Measurements from ENCODE around the gene CASD1.

Gene CASD1

GRCh38 chr7:94529516-94529915 is 19.9 kb downstream of the CASD1 start:
- peak; percentile 43 for DNase-seq (ENCODE audit: low read depth)
- TF ChIP-seq CTCF (IDR thresholded peaks at IDR 0.05; ENCODE audit: low read length, missing control alignments) = no peak
- no peak overlapping the region for H3K4me3 ChIP-seq (replicated peaks; ENCODE audit: low read depth, low read length)

GRCh38 chr7:94530109-94530508 is 20.5 kb downstream of the CASD1 start:
- H3K4me3 ChIP-seq (replicated peaks; ENCODE audit: low read depth, low read length) = no peak overlapping the region
- DNase-seq (ENCODE audit: low read depth) = no peak
- TF ChIP-seq CTCF (IDR thresholded peaks at IDR 0.05; ENCODE audit: low read length, missing control alignments) = no peak

GRCh38 chr7:94532676-94533075 is 23.1 kb downstream of the CASD1 start:
- no peak for DNase-seq (ENCODE audit: low read depth)
- no peak for TF ChIP-seq CTCF (IDR thresholded peaks at IDR 0.05; ENCODE audit: low read length, missing control alignments)

GRCh38 chr7:94540428-94540827 is 30.8 kb downstream of the CASD1 start:
- TF ChIP-seq CTCF (IDR thresholded peaks at IDR 0.05; ENCODE audit: low read length, missing control alignments) = no peak
- H3K4me3 ChIP-seq (replicated peaks; ENCODE audit: low read depth, low read length) = no peak overlapping the region
- DNase-seq (ENCODE audit: low read depth) = peak; percentile 53

More at GRCh38 chr7:94532676-94533075, 23.1 kb downstream of the CASD1 start:
- no peak overlapping the region for H3K4me3 ChIP-seq (replicated peaks; ENCODE audit: low read depth, low read length)

- TF ChIP-seq CTCF (IDR thresholded peaks at IDR 0.05; ENCODE audit: low read length, missing control alignments) = no peak
Measured at GRCh38 chr7:94547126-94547525, 37.5 kb downstream of the CASD1 start.

GRCh38 chr7:94556028-94556427 is 46.4 kb downstream of the CASD1 start:
- no peak overlapping the region for H3K4me3 ChIP-seq (replicated peaks; ENCODE audit: low read depth, low read length)
- no peak for TF ChIP-seq CTCF (IDR thresholded peaks at IDR 0.05; ENCODE audit: low read length, missing control alignments)
- DNase-seq (ENCODE audit: low read depth) = no peak

More at GRCh38 chr7:94547126-94547525, 37.5 kb downstream of the CASD1 start:
- no peak overlapping the region for H3K4me3 ChIP-seq (replicated peaks; ENCODE audit: low read depth, low read length)
- DNase-seq (ENCODE audit: low read depth) = no peak

GRCh38 chr7:94557215-94557614 is 47.6 kb downstream of the CASD1 start:
- no peak overlapping the region for H3K4me3 ChIP-seq (replicated peaks; ENCODE audit: low read depth, low read length)
- no peak for DNase-seq (ENCODE audit: low read depth)
- no peak for TF ChIP-seq CTCF (IDR thresholded peaks at IDR 0.05; ENCODE audit: low read length, missing control alignments)
